Glomerular visceral epithelial cell (primary cell): ENCODE data around the gene HSD3B2.

Experiments used
- DNase-seq: peaks from one replicate; pipeline ENCODE4 v3.0.0-alpha.2; 2016; ENCODE audit errors: extremely low spot score

HSD3B2 gene

GRCh38 chr1:119396982-119397381 lies 18.0 kb upstream of the HSD3B2 start:
- no peak for DNase-seq

GRCh38 chr1:119397986-119398385 lies 17.0 kb upstream of the HSD3B2 start:
- no peak for DNase-seq

- no peak for DNase-seq
These were observed 10.2 kb upstream of the HSD3B2 start for GRCh38 chr1:119404736-119405135.

- no peak for DNase-seq
These were observed 5.2 kb upstream of the HSD3B2 start for GRCh38 chr1:119409731-119410130.

- DNase-seq = no peak
These were observed 4.0 kb upstream of the HSD3B2 start for GRCh38 chr1:119410961-119411360.

- no peak for DNase-seq
These were observed 1.2 kb downstream of the HSD3B2 start for GRCh38 chr1:119416006-119416640.

DNA sequence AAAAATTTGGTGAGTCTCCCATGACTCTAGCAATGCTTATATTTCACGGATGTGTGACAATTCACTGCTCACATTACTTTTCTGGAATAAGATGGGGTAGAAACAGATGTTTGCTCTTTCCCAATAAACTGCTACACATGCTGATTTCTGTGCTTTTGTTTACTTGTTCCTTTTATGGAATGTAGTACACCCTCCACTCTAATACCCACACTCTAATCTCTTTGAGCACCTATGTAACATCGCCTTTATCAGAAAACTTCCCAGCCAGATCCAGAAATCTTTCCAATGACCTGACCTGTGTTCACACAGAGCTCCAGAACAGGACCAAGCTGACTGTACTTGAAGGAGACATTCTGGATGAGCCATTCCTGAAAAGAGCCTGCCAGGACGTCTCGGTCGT lies 4.2 kb downstream of the HSD3B2 start:
- no peak for DNase-seq

DNA sequence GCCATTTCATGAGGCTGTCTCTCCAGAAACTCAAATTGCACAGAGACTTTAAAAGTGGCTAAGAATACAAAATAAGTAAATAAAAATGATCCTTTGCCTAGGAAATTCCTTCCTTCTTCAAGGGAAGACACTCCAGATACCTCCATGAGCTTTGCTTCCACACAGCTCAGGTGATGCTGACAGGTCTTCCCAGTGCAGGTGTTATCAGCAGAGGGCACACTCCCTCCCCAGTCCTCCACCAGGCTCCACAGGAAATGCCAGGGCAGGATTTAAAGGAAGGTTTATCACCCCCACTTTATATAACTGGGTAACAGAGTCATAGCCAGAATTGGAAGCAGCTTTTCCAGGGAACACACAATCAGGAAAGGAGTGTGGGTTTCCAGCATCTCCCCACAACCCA lies 5.7 kb downstream of the HSD3B2 start:
- no peak for DNase-seq

DNA sequence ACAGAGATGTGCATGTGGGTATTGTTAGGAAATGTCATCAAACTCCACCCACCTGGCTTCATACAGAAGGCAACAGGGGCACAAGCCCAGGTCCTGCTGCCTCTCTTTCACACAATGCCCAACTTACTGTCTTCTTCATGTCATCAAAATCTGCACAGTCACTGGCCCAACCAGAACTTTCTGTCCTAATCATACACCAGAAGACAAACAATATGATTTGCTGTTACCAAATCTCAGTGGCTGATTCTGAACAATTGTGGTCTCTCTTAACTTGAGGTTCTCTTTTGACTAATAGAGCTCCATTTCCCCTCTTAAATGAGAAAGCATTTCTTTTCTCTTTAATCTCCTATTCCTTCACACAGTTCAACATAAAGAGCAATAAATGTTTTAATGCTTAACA lies 7.7 kb downstream of the HSD3B2 start:
- DNase-seq = no peak

DNA sequence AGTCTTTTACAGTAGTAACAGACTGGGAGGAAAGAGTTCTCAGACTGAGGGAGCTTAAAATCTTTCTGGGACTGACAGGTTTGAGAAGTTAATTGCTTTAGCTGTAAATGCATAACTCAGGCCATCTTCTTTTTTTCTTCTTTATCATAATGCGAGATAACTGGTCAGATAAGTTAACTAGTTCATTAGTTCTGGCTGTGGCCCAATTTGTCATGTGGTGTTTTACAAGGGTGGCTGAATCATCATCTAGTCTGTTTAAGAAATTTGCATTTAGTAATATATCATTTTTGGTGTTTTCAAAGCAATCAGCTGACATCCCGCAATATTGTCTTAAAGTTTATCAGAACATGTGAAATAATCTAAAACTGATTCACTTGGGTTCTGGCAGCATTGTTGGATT lies 14.0 kb downstream of the HSD3B2 start:
- DNase-seq = no peak

DNA sequence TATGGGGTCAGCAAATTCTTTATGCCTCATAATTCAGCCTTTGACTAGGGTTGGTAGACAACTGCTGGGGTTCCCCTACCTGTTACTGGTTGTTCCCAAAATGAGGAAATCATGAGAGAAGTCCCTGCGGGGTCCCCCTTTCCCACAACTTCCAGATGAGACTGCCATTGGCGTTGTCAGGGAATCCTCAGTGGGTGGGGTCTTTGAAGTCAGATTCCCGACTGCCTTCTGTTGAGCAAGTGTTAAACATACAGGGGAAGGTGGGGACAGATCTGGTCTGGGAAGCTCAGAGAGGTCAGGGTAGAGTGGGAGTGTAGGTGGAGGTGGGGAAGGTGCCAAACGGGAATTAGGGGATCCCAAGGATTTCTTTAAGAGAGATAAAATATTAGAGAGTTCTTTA lies 14.7 kb downstream of the HSD3B2 start:
- no peak for DNase-seq

DNA sequence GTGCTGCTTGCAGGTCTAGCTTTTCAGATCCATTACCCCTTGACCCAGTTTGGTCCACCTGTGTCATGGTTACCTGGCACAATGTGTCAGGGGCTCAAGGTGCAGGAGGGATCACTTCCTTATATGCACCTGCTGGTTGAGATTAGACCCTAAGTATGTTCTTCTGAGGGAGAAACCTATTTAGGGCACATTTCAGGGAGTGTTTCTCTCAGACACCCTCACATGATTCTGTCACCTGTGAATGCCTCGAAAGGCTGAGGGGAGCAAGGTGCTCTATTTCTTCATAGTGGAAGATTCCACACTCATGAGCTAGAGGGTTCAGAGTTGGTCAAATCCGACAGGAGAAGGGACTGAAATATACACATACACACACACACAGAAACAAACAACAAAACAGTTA lies 15.5 kb downstream of the HSD3B2 start:
- DNase-seq = no peak

- DNase-seq = no peak
These were observed 16.9 kb downstream of the HSD3B2 start for GRCh38 chr1:119431836-119432235.

DNA sequence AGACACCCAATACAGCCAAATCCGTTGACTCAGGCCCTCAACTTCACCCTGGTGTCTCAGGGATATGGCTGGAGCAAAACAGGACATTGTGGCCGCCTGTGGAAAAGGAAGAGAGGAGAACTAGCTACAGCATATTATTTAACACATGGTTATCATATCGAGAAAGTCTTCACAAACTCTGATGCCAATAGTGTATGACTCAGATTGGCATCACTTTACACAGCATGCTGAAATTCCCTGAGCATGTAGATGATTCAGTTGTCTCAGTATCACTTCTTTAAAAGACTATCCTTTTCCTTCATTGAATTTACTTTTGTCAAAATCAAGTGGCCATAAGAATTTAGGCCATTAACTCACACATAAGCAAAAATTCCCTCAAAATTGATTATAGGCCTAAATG lies 20.1 kb downstream of the HSD3B2 start:
- no peak for DNase-seq

DNA sequence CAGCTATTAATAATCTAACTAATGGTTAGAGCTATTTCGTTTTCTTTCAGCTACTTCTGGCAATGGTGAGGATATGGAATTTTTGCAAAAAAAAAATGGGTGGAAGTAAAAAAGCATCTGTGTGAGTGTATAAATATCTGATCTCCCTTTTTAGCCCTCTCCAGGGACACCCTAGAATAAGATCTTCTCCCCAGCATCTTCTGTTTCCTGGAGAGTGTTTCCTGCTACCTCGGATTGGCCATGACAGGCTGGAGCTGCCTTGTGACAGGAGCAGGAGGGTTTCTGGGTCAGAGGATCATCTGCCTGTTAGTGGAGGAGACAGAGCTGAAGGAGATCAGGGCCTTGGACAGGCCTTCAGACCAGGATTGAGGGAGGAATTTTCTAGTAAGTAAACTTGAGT lies 23.8 kb downstream of the HSD3B2 start:
- no peak for DNase-seq

DNA sequence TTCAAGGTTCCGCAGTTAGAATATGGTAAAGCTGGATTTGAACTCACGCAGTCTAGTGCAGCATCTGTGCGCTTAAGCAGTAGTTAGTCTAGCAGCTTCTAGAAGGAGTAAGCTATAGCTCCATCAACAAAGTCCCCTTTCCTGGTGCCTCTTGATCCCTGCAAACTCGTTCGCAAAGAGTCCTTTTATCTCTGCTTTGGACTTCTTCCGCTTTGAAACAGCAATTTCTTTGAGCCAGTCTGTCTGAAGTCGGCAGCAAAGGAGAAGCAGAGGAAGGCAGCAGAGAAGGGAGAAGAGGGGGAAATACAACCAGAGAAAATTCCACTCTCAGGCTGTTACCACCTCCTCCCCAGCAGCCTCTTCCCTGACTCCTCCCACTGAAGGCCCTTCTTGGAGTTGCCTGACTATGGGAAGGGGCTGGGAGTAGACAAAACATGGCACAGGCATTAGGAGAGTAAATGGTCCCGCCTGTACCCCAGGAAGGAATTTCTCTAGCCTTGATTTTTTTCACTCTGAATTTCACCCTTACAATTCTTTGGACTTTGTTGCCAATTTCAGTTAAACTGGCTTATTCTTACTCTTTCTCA lies 25.9 kb downstream of the HSD3B2 start:
- no peak for DNase-seq

GRCh38 chr1:119442756-119443155 lies 27.8 kb downstream of the HSD3B2 start:
- no peak for DNase-seq

DNA sequence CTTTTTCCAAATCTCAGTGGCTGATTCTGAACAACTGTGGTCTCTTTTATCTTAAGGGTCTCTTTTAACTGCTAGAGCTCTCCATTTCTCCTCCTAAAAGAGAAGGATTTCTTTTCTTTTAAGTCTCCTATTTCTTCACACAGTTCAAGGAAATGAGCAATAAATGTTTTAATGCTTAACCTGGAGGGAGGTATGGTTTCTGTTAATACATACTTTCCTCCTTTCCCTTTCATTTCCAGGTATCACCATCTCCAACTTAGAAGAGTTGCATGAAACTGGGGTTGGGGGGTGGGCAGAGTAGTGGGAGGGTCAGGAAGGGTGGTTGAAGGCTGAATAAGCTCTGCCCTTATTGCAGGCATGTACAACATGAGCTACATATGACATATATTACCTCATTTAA lies 31.4 kb downstream of the HSD3B2 start:
- DNase-seq = no peak

DNA sequence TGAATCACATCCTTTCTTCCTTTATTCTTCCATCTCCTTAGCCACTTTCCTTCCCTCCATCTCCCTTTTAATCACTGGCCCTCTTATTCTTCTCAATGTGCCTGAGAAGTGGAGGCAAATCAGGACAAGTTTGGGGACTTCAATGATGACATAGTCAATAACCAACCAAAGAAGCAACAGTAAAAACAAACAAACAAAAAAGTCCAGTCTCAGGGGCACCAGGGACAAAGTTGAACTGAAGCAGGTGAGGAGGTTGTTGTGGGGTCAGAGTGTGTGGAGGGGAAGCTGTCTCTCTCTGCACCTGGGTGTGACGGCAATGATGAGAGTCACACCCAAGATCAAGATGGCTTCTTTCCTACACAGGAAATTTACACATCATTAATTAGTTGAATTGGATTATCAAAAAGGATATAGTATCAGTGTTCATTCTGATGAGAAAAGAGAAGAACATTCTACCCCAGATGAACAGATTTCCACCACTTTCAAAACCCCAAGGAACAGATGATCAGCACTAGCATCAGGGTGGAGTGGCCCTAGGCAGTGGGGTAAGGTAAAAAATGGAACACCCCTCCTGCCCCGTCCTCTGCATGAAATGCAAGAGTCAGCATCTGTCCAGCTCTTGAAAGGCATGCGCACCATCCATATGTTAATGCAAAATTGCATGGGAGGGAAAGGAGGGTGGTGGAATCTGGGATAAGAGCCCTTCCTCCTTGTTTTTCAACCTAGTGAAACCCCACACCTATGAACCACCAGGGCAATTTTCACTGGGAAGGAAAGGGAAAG lies 32.6 kb downstream of the HSD3B2 start:
- no peak for DNase-seq

GRCh38 chr1:119448127-119448511 lies 33.2 kb downstream of the HSD3B2 start:
- DNase-seq = no peak

DNA sequence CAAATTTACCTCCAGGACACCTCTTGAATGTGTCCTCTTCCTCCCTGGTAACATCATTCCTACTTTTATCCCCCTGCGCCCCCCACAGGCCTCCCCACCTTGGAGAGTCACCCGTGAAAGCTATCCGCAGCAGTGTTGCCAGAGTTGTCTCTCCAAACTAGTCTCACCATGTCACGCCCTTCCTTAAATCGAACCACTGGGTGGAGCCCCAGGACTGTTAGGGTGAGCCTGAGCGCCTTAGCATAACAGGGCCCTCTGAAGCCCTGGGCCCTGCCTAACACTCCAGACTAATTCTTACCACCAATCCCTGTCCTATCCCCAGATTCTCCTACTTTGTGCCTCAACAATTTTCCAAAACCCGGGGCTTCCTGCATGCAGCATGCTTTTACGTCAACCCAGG lies 35.0 kb downstream of the HSD3B2 start:
- DNase-seq = no peak

GRCh38 chr1:119451158-119451557 lies 36.2 kb downstream of the HSD3B2 start:
- no peak for DNase-seq

DNA sequence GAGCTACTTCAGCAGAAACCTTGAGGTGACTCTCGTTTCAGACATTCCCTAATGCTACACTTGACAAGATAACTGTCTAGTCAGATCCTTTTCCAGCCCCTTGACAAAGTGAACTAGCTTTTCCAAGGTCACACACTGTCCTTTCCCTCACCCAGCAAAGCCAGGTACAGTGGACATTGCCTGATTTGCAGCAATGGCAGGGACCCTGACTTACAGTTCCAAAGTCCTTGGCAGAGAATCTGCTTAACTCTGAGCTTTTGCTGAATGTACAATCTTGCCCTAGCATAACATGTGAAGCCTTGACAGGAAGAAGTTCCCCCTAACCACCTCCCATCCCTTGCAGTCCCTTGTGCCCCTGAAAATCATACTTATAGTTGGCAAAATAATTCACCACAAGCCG lies 37.1 kb downstream of the HSD3B2 start:
- no peak for DNase-seq
